Progenitor cell of endocrine pancreas (in vitro differentiated cells): ENCODE measurements around the gene ZNF48. TPM values are rescaled to one million over a fixed set of nuclear protein-coding genes. Genes with fewer than 3 reads are reported as not detected.

ENCODE experiments used
- DNase-seq: peaks from one replicate; pipeline ENCODE4 v3.0.0; 2021; ENCODE audit warnings: low spot score; ENCODE audit not compliant: unreplicated experiment
- H3K27ac Mint-ChIP-seq: 2 replicates; pipeline ENCODE4 v1.8.0; 2021; ENCODE audit warnings: mild to moderate bottlenecking, moderate library complexity, mixed read lengths
- H3K27me3 Mint-ChIP-seq: 2 replicates; pipeline ENCODE4 v1.8.0; 2021; ENCODE audit warnings: mixed read lengths
- H3K36me3 Mint-ChIP-seq: 2 replicates; pipeline ENCODE4 v1.8.0; 2022; ENCODE audit warnings: mixed read lengths; ENCODE audit not compliant: insufficient read depth
- H3K4me1 Mint-ChIP-seq: 2 replicates; pipeline ENCODE4 v1.8.0; 2021; ENCODE audit warnings: low read depth, mixed read lengths
- H3K4me3 Mint-ChIP-seq: 2 replicates; pipeline ENCODE4 v1.8.0; 2021; ENCODE audit warnings: low read depth, mild to moderate bottlenecking, moderate library complexity, mixed read lengths
- H3K9me3 Mint-ChIP-seq: 2 replicates; pipeline ENCODE4 v1.8.0; 2021; ENCODE audit warnings: low read depth, mixed read lengths
- total RNA-seq: library from RNA; stranded (reverse); gene quantifications from 2 replicates; pipeline ENCODE4 v1.2.1, GENCODE V29; 2021
- TF ChIP-seq, protein P1 (sequence below): fragments of 200-600 bp; sonication (generic); IDR thresholded peaks from one replicate; pipeline ENCODE4 v1.5.0; 2021; ENCODE audit warnings: antibody characterized with exemption, mild to moderate bottlenecking; ENCODE audit not compliant: unreplicated experiment

The ZNF48 gene
- total RNA-seq, 1 donor from 2014 or later = 62.6 TPM

DNA sequence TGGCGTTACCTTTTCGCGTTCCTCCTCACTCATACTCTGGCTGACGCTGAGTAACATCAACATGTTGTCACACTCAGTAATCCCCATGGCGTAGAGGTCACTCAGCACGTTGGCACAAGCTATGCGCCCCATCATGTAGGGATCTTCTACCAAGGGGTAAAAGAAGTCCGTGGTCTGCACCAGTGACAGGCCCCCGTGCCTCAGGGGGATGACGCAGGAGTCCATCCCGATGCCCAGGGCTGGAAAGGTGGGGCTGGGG, 49.9 kb downstream of the ZNF48 start:
- H3K27ac Mint-ChIP-seq = peak overlapping the region; percentile 80
- H3K27me3 Mint-ChIP-seq = no peaks in the 10 kb centered on the region
- peak overlapping the region; percentile 81 for H3K4me3 Mint-ChIP-seq
- TF ChIP-seq, protein P1, sequence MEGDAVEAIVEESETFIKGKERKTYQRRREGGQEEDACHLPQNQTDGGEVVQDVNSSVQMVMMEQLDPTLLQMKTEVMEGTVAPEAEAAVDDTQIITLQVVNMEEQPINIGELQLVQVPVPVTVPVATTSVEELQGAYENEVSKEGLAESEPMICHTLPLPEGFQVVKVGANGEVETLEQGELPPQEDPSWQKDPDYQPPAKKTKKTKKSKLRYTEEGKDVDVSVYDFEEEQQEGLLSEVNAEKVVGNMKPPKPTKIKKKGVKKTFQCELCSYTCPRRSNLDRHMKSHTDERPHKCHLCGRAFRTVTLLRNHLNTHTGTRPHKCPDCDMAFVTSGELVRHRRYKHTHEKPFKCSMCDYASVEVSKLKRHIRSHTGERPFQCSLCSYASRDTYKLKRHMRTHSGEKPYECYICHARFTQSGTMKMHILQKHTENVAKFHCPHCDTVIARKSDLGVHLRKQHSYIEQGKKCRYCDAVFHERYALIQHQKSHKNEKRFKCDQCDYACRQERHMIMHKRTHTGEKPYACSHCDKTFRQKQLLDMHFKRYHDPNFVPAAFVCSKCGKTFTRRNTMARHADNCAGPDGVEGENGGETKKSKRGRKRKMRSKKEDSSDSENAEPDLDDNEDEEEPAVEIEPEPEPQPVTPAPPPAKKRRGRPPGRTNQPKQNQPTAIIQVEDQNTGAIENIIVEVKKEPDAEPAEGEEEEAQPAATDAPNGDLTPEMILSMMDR = no peak
- H3K9me3 Mint-ChIP-seq = peaks cover 18% of the 10 kb centered on the region
- H3K4me1 Mint-ChIP-seq = peaks cover 11% of the 10 kb centered on the region
- DNase-seq = no peak
- H3K36me3 Mint-ChIP-seq = peaks cover 30% of the 10 kb centered on the region

DNA sequence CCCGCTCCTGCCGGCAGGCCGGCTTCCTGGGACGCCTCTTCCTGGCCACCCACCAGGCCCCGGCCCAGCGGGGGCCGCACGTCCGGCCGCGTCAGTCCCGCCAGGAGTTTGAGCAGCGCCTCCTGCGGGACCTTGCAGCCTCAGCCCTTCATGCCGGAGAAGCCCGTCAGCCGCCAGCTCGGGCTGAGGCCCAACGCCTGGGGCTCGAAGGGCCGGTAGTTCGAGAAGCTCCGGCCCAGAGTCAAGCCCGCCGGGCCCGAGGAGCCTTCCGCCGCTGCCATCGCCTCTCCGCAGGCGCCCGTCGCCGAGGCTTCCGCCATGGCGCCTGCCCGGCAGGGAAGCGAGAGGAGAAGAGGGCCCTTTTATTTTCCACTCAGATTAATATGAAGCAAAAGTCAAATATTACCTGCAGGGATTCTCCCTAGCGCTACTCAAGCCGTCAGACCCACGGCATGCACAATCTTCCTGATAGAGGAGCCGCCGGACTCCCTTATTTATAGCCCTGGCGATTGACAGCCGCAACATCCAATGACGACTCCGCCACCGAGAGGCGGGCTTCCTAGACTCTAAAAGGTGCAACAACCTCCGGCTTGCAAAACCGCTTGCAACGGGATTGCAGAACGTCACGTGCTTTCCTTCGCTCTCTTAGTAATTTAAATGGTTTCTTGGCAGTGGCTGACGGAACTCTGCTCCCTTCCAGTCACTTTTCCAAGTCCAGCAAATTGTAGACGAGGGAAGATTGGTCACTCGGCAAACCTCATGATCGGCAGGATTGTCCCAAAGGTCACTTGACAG, 50.4 kb downstream of the ZNF48 start, which contains the start of gene SEPHS2:
Gene SEPHS2 (minus strand): TSS at position 467 of the 795 bp plus-strand sequence. CDS start 147 bp downstream, at position 320.
- Mint-ChIP-seq H3K9me3 (peaks cover 18% of the 10 kb centered on the region), H3K27ac (peak within 1 kb of the TSS; percentile 96), H3K4me3 (peak within 1 kb of the TSS; percentile 81), H3K27me3 (no peaks in the 10 kb centered on the region), H3K4me1 (peaks cover 11% of the 10 kb centered on the region), H3K36me3 (peaks cover 30% of the 10 kb centered on the region)
- TF ChIP-seq, protein P1 = peak; percentile 42
- DNase-seq = peak; percentile 83

DNA sequence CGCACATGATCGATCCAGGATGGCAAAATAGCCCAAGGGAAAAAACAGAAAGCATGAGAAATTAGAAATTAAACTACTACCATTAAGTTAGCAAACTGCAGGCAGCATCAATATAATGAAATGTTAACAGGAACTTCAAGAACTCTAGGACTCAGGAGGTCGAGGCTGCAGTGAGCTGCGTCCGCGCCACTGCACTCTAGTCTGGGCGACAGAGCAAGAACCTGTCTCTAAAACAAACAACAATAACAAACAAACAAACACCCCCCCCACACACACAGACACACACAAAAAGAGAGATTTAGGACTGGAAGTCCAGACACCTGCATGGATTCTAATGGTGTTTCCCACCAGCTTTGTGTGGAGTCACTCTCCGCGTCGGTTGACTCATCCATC, 51.0 kb downstream of the ZNF48 start:
- Mint-ChIP-seq H3K4me3 (peak overlapping the region; percentile 81), H3K36me3 (peaks cover 30% of the 10 kb centered on the region), H3K27me3 (no peaks in the 10 kb centered on the region), H3K9me3 (peaks cover 18% of the 10 kb centered on the region), H3K27ac (peak overlapping the region; percentile 96), H3K4me1 (peaks cover 11% of the 10 kb centered on the region)
- no peak for DNase-seq
- TF ChIP-seq, protein P1 = no peak

DNA sequence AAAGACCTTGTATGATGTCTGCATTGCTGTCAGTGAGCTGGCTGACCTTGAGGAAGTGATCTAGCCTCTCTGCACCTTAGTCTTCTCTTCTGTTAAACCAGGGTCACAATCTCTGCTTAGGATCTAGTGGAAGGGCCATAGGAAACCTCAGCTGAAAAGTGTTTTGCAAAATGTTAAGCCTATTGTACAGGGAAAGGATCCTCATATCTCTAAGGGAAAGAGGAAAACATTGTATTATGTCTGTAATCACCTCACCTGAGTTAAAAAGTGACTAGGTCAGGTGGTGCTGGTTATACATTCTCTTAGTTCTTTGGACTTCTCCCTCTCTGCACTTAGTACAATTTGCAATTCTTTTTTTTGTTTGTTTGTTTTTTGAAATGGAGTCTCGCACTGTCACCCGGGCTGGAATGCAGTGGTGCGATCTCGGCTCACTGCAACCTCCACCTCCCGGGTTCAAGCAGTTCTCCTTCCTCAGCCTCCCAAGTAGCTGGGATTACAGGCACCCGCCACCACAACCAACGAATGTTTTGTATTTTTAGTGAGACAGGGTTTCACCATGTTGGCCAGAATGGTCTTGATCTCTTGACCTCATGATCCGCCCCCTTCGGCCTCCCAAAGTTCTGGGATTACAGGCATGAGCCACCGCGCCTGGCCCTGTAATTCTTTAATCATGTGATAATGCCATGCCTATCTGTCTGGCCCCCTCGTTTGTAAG, 52.4 kb downstream of the ZNF48 start:
- DNase-seq = no peak
- Mint-ChIP-seq H3K9me3 (peaks cover 21% of the 10 kb centered on the region), H3K27me3 (no peaks in the 10 kb centered on the region), H3K4me1 (peaks cover 16% of the 10 kb centered on the region), H3K36me3 (peaks cover 28% of the 10 kb centered on the region), H3K4me3 (peak overlapping the region; percentile 31), H3K27ac (peak overlapping the region; percentile 91)
- TF ChIP-seq, protein P1 = no peak

DNA sequence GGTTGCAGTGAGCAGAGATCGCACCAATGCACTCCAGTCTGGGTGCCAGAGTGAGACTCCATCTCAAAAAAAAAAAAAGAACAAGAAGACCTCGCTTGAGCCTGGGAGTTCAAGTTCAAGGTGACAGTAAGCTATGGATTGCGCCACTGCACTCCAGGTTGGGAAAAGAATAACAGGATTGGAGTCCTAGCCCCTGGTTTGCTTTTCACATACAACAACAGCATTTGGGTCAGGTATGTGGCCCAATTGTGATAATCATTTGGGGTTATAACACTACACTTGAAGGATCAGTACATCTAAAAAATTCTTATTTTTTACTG, 53.9 kb downstream of the ZNF48 start:
- Mint-ChIP-seq H3K27ac (no peak overlapping the region), H3K4me3 (no peak overlapping the region), H3K27me3 (no peaks in the 10 kb centered on the region), H3K36me3 (peaks cover 16% of the 10 kb centered on the region), H3K9me3 (peaks cover 11% of the 10 kb centered on the region), H3K4me1 (peaks cover 23% of the 10 kb centered on the region)
- TF ChIP-seq, protein P1 = no peak
- DNase-seq = no peak

Other genes starting within 250 kb of the ZNF48 start
- gene CORO1A, start 211.8 kb upstream of the ZNF48 start, total RNA-seq = 1.6 and 3.8 TPM in 2 replicates
- gene BOLA2B, start 201.8 kb upstream of the ZNF48 start, total RNA-seq = 65.0 and 71.5 TPM in 2 replicates
- 28.7 and 37.5 TPM in 2 replicates for gene SLX1A, start 201.5 kb upstream of the ZNF48 start, total RNA-seq
- gene SULT1A3, start 196.2 kb upstream of the ZNF48 start, total RNA-seq = 33.0 and 33.3 TPM in 2 replicates
- gene NPIPB13, start 146.9 kb upstream of the ZNF48 start, total RNA-seq = 27.0 and 27.1 TPM in 2 replicates
- 76.9 and 78.8 TPM in 2 replicates for gene CD2BP2, start 40.1 kb upstream of the ZNF48 start, total RNA-seq
- 51.0 and 51.8 TPM in 2 replicates for gene TBC1D10B, start 24.9 kb upstream of the ZNF48 start, total RNA-seq
- gene MYL11, start 20.6 kb upstream of the ZNF48 start, total RNA-seq = 2.6 and 3.5 TPM in 2 replicates
- 2.0 and 2.3 TPM in 2 replicates for gene SEPTIN1, start 12.9 kb upstream of the ZNF48 start, total RNA-seq
- 13.2 and 13.7 TPM in 2 replicates for gene ZNF771, start 12.2 kb downstream of the ZNF48 start, total RNA-seq
- 65.9 and 71.9 TPM in 2 replicates for gene DCTPP1, start 34.6 kb downstream of the ZNF48 start, total RNA-seq
- gene SEPHS2, start 50.5 kb downstream of the ZNF48 start, total RNA-seq = 42.1 and 42.6 TPM in 2 replicates
- 0.49 and 0.53 TPM in 2 replicates for gene ITGAL, start 77.3 kb downstream of the ZNF48 start, total RNA-seq
- 80.0 and 83.6 TPM in 2 replicates for gene ZNF768, start 131.1 kb downstream of the ZNF48 start, total RNA-seq
- gene ZNF747, start 139.4 kb downstream of the ZNF48 start, total RNA-seq = 18.1 and 19.1 TPM in 2 replicates
- 36.1 and 36.6 TPM in 2 replicates for gene ZNF764, start 163.0 kb downstream of the ZNF48 start, total RNA-seq
- gene ZNF688, start 176.3 kb downstream of the ZNF48 start, total RNA-seq = 20.0 and 22.5 TPM in 2 replicates
- 46.2 and 50.0 TPM in 2 replicates for gene ZNF785, start 190.3 kb downstream of the ZNF48 start, total RNA-seq
- gene ZNF689, start 215.0 kb downstream of the ZNF48 start, total RNA-seq = 23.3 and 24.5 TPM in 2 replicates